ENCODE data around the gene POMT2. TPM values are rescaled to one million over a fixed set of nuclear protein-coding genes. Genes with fewer than 3 reads are reported as not detected.
"Not testable (repeated sequence)": the region's sequence is repeated elsewhere in the genome, so short reads cannot be mapped to it uniquely, and the experiment has no call there.

POMT2 gene
- polyA plus RNA-seq, 1 donor = 59.7 TPM

GRCh38 chr14:77324816-77325745 is 4.4 kb upstream of the POMT2 start:
- no peak for DNase-seq

DNA sequence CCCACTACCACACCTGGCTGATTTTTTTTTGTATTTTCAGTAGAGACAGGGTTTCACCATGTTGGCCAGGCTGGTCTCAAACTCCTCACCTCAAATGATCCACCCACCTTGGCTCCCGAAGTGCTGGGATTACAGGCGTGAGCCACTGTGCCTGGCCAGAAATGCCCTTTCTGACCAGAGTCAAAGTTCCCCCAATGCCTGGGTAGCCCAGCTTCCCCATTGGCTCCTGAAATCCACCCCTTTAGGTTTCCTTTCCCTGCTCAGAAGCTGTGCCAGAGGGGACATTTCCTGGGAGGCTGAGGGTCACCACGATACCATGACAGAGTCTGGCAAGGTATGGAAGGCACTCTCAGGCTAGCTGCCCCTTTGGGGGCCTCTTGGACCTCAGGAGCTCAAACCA is 3.6 kb upstream of the POMT2 start:
- DNase-seq = no peak

DNA sequence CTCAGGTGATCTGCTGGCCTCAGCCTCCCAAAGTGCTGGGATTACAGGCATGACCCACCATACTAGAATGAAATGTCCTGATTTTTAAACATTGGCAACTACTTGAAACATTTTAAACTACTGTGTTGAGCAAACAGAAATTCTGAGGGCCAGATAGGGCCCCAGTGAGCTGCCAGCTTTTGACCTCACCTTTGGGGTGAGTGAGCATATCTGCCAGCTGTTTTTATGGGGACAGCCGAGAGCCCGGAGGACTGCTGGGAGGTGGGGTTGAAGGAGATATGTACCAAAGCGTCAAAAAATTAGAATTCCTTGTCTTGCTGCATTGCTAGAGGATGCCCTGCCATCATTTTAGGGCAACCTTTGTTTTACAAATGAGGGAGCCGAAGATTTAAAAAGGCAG is 2.9 kb upstream of the POMT2 start:
- no peak for DNase-seq

DNA sequence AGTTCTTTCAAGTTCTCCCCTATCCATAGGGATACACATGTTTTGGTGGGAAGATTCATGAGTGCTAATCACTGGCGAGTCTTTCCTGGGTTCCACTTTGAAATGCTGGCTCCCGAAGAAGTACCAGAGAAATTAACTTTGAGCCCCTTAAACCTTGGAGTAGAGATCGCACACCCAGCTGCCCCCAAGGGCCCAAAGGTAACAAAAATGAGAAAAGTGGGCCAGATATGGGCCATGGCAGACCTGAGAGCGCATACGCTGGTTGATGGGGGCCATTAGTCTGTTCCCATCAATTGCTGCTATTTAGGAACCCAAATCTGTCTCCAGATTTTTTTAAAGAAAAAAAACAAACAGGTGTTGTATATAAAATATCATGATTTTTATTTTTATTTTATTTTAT is 2.3 kb upstream of the POMT2 start:
- no peak for DNase-seq

- DNase-seq = no peak
Observed at GRCh38 chr14:77322250-77322902, 1.7 kb upstream of the POMT2 start.

GRCh38 chr14:77319422-77319821 is 1.3 kb downstream of the POMT2 start:
- DNase-seq = no peak

GRCh38 chr14:77318756-77319155 is 1.9 kb downstream of the POMT2 start:
- not testable (repeated sequence) for DNase-seq

GRCh38 chr14:77318006-77318553 is 2.6 kb downstream of the POMT2 start:
- no peak for DNase-seq

- DNase-seq = no peak
Observed at GRCh38 chr14:77316872-77317301, 3.8 kb downstream of the POMT2 start.

DNA sequence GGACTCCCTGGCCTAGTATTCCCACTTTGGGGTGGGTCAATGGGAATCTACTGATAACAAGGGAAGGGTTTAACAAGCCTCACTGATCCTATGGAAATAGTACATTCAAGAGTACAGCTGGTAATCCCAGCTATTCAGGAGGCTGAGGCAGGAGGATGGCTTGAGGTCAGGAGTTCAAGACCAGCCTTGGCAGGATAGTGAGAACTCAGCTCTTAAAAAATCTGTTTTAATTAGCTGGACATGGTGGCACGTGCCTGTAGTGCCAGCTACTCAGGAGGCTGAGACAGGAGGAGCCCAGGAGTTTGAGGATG is 4.5 kb downstream of the POMT2 start:
- DNase-seq = no peak

DNA sequence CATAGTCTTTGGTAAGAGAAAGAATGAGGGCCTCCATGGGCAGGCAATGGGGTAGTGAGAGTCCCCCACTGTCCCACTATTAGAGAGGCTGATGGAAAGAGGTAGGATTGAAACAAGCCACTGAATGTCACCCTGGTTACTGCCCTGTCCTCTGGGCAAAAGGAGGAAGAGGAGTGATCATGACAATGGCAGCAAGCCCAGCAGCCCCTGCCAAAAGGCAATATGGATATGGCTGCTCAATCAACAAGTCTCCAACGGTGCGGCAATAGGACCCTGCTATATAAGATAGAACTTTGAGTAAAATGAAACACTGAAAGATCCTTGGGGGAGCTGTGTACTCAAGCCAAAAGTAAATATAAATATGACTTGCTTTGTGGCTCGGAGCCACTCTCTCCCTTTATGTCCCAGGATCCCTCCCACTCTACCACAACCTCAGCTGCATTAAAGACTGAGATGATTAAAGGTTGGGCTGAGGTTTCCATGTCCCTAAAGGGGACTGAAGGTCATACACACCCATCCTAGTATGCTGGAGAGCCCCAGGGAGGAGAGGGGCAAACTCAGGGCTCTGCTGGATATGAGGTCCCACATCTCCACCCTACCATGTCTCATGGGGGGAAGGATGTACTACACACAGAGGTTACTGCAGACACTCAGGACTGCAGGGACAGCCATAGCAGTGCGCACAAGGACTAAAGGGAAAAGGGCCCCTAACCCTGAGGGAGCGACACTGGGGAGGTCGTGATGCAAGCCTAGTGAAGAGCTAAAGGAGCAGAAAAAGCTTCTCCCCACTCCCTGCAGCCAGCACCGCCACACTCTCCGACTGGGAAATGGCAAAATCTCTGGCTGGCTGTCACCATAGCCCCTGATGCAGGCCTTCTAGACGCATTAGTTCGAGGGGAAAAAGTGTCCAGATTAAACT is 5.9 kb downstream of the POMT2 start:
- DNase-seq = no peak

- no peak for DNase-seq
Observed at GRCh38 chr14:77314043-77314442, 6.6 kb downstream of the POMT2 start.

DNA sequence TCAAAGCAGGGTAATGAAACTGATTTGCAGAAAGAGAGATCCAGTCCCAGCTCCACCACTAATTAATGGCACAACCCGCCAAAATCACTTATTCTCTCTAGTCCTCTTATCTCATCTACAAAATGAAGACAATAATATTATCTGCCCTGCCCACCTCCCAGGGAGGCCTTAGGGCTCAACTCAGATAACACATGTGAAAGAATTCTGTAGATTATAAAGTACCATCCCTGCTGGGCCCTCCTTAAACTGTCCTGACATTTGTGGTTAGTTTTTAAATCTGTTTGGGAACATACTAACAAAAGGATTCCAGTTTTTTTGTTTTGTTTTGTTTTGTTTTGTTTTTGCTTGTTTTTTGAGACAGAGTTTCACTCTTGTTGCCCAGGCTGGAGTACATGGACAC is 7.3 kb downstream of the POMT2 start:
- no peak for DNase-seq

DNA sequence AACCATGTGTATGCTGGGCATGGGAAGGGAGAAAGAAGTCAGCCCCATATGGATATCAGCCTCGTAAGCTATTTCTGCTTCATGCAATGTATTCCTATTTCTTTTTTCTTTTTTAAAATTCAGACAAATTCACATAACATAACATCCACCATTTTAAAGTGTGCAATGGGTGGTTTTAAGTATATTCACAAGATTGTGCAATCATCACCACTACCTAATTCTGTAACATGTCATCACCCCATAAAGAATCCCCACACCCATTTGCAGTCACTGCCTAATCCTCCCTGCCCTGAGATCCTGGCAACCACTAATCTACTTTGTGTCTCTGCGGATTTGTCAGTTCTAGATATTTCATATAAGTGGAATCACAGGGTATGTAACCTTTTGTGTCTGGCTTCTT is 9.5 kb downstream of the POMT2 start:
- no peak for DNase-seq

DNA sequence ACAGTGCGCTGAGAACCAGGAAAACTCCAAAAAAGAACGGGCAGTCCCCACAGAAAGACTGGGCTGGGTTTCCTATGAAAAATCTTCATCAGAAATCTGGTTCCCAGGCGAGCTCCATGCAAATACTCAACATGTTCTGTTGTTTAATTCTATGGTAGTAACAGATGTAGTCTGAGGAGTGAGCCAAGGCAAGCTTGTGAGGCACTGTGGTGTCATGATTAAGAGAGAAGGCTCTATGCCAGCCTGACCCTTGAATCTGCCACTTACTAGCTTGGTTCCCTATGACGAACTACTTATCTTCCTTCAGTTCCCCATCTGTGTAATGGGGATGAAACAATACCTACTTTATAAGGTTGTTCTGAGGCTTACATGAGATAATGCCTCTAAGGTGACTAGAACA is 10.7 kb downstream of the POMT2 start:
- no peak for DNase-seq

DNA sequence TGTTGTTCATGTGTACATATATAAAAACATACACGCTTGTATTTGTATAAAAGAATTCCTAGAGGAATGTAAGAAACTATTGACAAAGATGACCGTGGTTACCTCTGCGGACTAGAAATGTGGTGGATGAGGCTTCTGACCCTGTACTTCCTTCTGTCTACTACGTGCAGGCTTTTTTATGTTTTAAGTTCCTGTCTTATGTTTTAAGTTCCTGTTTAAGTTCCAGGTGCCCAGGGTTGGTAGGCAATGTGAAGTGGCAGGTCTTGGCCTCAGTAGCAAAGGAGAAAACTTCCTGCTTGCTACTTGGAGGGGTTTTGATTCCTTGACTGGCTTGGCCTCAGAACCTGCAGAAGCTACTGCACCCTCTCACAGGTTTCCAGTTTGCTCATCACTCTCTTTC is 11.6 kb downstream of the POMT2 start:
- DNase-seq = no peak

- no peak for DNase-seq
Observed at GRCh38 chr14:77306851-77307496, 13.7 kb downstream of the POMT2 start.

- DNase-seq = no peak
Observed at GRCh38 chr14:77306416-77306815, 14.3 kb downstream of the POMT2 start.

- DNase-seq = no peak
Observed at GRCh38 chr14:77305696-77306095, 15.0 kb downstream of the POMT2 start.

- DNase-seq = no peak
Observed at GRCh38 chr14:77303417-77304156, 17.1 kb downstream of the POMT2 start.

GRCh38 chr14:77302926-77303325 is 17.8 kb downstream of the POMT2 start:
- no peak for DNase-seq

Data from left kidney (tissue), 2 donors.